Measurements from ENCODE around the gene BDKRB1.

BDKRB1 gene

GRCh38 chr14:96265383-96266095 is 9.5 kb downstream of the BDKRB1 start:
- TF ChIP-seq CTCF (conservative IDR thresholded peaks at IDR 0.05; ENCODE audit: low read depth) = no peak
- ChIA-PET POLR2A (ENCODE audit: low non-redundant PET) (no interaction called here), CTCF (interaction anchor here (1.5 kb wide), 1 partner anchor 10 kb away, joined by 5 read pairs; the partner anchor contains the start of gene BDKRB1)
- DNase-seq (ENCODE audit: low spot score) = no peak
- H3K27ac ChIP-seq = peak overlapping the region; percentile 93

GRCh38 chr14:96267336-96267735 is 11.3 kb downstream of the BDKRB1 start:
- no peak for TF ChIP-seq CTCF (conservative IDR thresholded peaks at IDR 0.05; ENCODE audit: low read depth)
- ChIA-PET POLR2A (ENCODE audit: low non-redundant PET) (no interaction called here), CTCF (no interaction called here)
- DNase-seq (ENCODE audit: low spot score) = peak; percentile 89
- peak overlapping the region; percentile 93 for H3K27ac ChIP-seq

DNA sequence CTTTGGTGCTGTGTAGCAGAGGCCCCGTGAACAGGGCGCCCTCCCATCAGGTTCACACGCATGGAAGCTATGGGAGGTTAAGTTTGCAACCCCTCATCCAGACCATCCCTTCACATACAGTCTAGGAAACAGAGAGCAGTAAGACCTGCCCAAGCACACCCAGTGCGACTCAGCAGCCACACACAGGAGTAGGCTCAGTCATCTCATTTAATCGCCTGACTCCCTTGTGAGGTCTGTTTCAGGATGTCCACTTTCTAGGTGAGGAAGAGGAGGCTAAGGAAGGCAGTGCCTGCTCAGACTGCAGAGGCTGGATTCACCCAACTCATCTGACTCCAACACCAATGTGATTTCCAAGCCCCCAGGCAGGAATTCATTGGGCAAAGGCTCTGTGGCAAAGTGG is 11.9 kb downstream of the BDKRB1 start:
- H3K27ac ChIP-seq = peak overlapping the region; percentile 93
- no peak for TF ChIP-seq CTCF (conservative IDR thresholded peaks at IDR 0.05; ENCODE audit: low read depth)
- DNase-seq (ENCODE audit: low spot score) = peak; percentile 33
- ChIA-PET POLR2A (ENCODE audit: low non-redundant PET) (interaction anchor here (1.0 kb wide), 1 partner anchor 11 kb away, joined by 3 read pairs; no protein-coding TSS in a partner anchor), CTCF (no interaction called here)

DNA sequence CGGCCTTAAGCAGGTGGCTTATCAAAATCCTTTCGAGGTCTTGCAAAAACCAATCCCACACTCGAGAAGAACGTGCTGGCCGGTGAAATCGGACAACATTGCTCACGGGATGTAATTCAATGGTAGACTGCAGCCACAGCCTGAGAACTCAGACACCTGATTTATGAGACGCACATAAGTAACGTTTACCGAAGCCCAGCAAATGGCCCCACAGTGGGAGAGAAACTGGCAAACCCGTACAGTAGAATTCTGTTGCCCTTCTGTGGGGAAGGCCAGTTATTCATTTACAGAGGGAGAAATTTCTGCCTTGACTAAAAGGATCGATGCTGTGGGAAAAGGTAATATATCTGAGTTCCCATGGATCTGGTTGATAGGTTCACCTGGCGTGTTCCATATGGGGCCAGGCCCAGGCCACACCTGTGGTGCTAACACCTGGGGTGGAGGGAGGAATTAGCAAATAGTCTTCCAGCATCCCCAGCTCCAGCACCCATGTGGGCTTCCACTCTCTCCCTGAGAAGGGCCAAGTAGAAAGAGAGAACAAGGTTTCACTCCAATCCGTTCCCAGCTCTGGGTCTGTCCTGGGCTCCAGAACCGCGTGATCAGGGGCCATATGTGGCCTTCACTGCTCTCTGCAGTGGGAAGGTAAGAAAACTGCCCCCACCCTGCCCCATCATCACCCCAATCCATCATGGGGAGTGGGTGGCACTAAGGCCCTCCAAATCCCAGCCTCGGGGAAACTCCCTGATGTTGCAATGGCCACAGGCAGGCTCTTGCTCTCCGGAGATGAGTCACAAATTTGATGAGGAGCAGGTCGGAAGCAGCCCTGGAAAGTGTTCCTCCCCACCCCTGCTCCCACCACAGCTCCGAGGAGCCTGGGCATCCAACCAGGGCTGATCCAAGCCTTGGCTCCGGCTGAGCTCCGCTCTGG is 12.7 kb downstream of the BDKRB1 start:
- no peak for TF ChIP-seq CTCF (conservative IDR thresholded peaks at IDR 0.05; ENCODE audit: low read depth)
- peak overlapping the region; percentile 93 for H3K27ac ChIP-seq
- ChIA-PET CTCF (interaction anchor here (0.6 to 1.2 kb wide), 2 partner anchors 13 to 163 kb away, joined by 3 read pairs; partner anchors contain the start of gene BDKRB1), POLR2A (ENCODE audit: low non-redundant PET) (interaction anchor here (0.5 to 1.0 kb wide), 2 partner anchors 8 to 12 kb away, joined by 3 read pairs; no protein-coding TSS in a partner anchor)
- DNase-seq (ENCODE audit: low spot score) = peak; percentile 96

DNA sequence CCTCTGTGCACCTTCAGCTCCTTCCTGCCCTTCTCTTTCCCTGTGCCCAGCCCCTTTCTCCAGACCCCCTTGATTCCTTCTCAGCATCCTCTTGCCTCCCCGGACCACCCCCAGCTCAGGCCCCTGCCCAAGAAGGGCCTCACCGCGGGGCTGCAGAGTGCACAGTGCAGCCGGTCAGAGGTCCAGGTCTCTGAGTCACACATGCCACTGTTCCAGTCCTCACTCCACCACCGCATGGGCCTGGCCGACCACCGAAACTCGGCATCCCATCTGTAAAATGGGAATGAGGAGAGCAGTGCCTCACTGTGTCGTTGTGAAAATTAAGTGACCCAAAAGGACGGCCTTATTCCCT is 13.3 kb downstream of the BDKRB1 start:
- POLR2A ChIA-PET (ENCODE audit: low non-redundant PET) = interaction anchor here (0.5 kb wide), 1 partner anchor 8 kb away, joined by 3 read pairs; no protein-coding TSS in a partner anchor
- DNase-seq (ENCODE audit: low spot score) = no peak
- peak overlapping the region; percentile 93 for H3K27ac ChIP-seq
- CTCF ChIA-PET = interaction anchor here (0.6 to 1.2 kb wide), 2 partner anchors 13 to 164 kb away, joined by 3 read pairs; partner anchors contain the start of gene BDKRB1
- TF ChIP-seq CTCF (conservative IDR thresholded peaks at IDR 0.05; ENCODE audit: low read depth) = no peak

All from RWPE1 (cell line).